HAP-1 (cell line): ENCODE results near the gene PDCD6IP.
"Not testable (repeated sequence)": the region's sequence is repeated elsewhere in the genome, so short reads cannot be mapped to it uniquely, and the experiment has no call there.

Experiments used
- DNase-seq, 2 experiments: peaks; one replicate each; pipeline ENCODE4 v3.0.0-alpha.2; 2016 to 2020; ENCODE audit warnings: low spot score in 2 of 2
- H3K27me3 ChIP-seq: fragments of 250-450 bp; sonication (Bioruptor Pico); 2 replicates; pipeline ENCODE4 v1.5.1; 2020; ENCODE audit warnings: low read depth, mild to moderate bottlenecking, moderate library complexity
- H3K36me3 ChIP-seq: fragments of 250-450 bp; sonication (Bioruptor Pico); replicated peaks from 2 replicates; pipeline ENCODE4 v1.5.1; 2020; ENCODE audit warnings: mild to moderate bottlenecking
- H3K4me1 ChIP-seq: fragments of 250-450 bp; sonication (Bioruptor Pico); 2 replicates; pipeline ENCODE4 v1.5.1; 2020; ENCODE audit warnings: mild to moderate bottlenecking
- H3K4me3 ChIP-seq: fragments of 250-450 bp; sonication (Bioruptor Pico); 2 replicates; pipeline ENCODE4 v1.5.1; 2020; ENCODE audit warnings: mild to moderate bottlenecking, moderate library complexity
- H3K9me3 ChIP-seq: fragments of 250-450 bp; sonication (Bioruptor Pico); 2 replicates; pipeline ENCODE4 v1.5.1; 2020; ENCODE audit warnings: mild to moderate bottlenecking, moderate library complexity
- in situ Hi-C: fragments of 300-500 bp; cut with MboI; formaldehyde crosslinking; loops from 3 replicates; pipeline ENCODE4 v1.14.3; 2020; ENCODE audit warnings: low sequenced_read_pairs, inconsistent platforms, mixed read lengths

The PDCD6IP gene

GRCh38 chr3:33798418-33799201 is at the start of gene PDCD6IP:
TSS of gene PDCD6IP (plus strand) at chr3:33798630. CDS start at chr3:33798729, 99 bp downstream.
- Histone ChIP-seq H3K9me3 (peaks cover under 1% of the 10 kb centered on the region; the same call in 1 of the 2 replicates), H3K36me3 (peaks cover 6% of the 10 kb centered on the region), H3K4me1 (peaks cover 19% of the 10 kb centered on the region), H3K27me3 (no peaks in the 10 kb centered on the region), H3K4me3 (peak within 1 kb of the TSS; percentile 90)
- DNase-seq: peak; percentile 88 to 96
- in situ Hi-C loops: loop anchor here (25.0 kb wide), 2 partner anchors 661 to 836 kb away; partner anchors contain the start of gene CCR4

GRCh38 chr3:33749546-33750210 is 48.8 kb upstream of the PDCD6IP start:
- H3K4me3 ChIP-seq: no peak overlapping the region
- no peaks in the 10 kb centered on the region for H3K27me3 ChIP-seq
- in situ Hi-C loops: no loop called here
- DNase-seq: no peak
- H3K4me1 ChIP-seq: no peaks in the 10 kb centered on the region
- peaks cover 10% of the 10 kb centered on the region for H3K9me3 ChIP-seq
- no peaks in the 10 kb centered on the region for H3K36me3 ChIP-seq

- Histone ChIP-seq H3K27me3 (no peaks in the 10 kb centered on the region), H3K9me3 (peaks cover 14% of the 10 kb centered on the region), H3K36me3 (no peaks in the 10 kb centered on the region), H3K4me3 (no peak overlapping the region), H3K4me1 (no peaks in the 10 kb centered on the region)
- no peak for DNase-seq
- in situ Hi-C loops: no loop called here
Observed at GRCh38 chr3:33750211-33750548, 48.2 kb upstream of the PDCD6IP start.

GRCh38 chr3:33751336-33751735 is 47.1 kb upstream of the PDCD6IP start:
- in situ Hi-C loops: no loop called here
- peaks cover 14% of the 10 kb centered on the region for H3K9me3 ChIP-seq
- H3K36me3 ChIP-seq: no peaks in the 10 kb centered on the region
- no peak for DNase-seq
- H3K27me3 ChIP-seq: no peaks in the 10 kb centered on the region
- H3K4me3 ChIP-seq: no peak overlapping the region
- no peaks in the 10 kb centered on the region for H3K4me1 ChIP-seq

- DNase-seq, in situ Hi-C loops, H3K4me1 ChIP-seq, H3K27me3 ChIP-seq, H3K4me3 ChIP-seq, H3K36me3 ChIP-seq: not testable (repeated sequence)
- H3K9me3 ChIP-seq: peaks cover 14% of the 10 kb centered on the region
Observed at GRCh38 chr3:33754391-33754790, 44.0 kb upstream of the PDCD6IP start.

GRCh38 chr3:33758281-33758680 is 40.1 kb upstream of the PDCD6IP start:
- no peaks in the 10 kb centered on the region for H3K4me1 ChIP-seq
- DNase-seq: no peak
- no peaks in the 10 kb centered on the region for H3K36me3 ChIP-seq
- H3K4me3 ChIP-seq: no peak overlapping the region
- no peaks in the 10 kb centered on the region for H3K27me3 ChIP-seq
- peaks cover 13% of the 10 kb centered on the region for H3K9me3 ChIP-seq
- in situ Hi-C loops: no loop called here

- Histone ChIP-seq H3K36me3 (no peaks in the 10 kb centered on the region), H3K4me3 (no peak overlapping the region), H3K4me1 (no peaks in the 10 kb centered on the region), H3K9me3 (peaks cover 10% of the 10 kb centered on the region), H3K27me3 (no peaks in the 10 kb centered on the region)
- DNase-seq: no peak
- in situ Hi-C loops: no loop called here
Observed at GRCh38 chr3:33758864-33759263, 39.6 kb upstream of the PDCD6IP start.

- Histone ChIP-seq H3K4me1 (no peaks in the 10 kb centered on the region), H3K9me3 (no peaks in the 10 kb centered on the region), H3K36me3 (no peaks in the 10 kb centered on the region), H3K27me3 (0 out of 2 replicates have a peak, but pooled peaks cover 3% of the 10 kb centered on the region), H3K4me3 (no peak overlapping the region)
- in situ Hi-C loops: no loop called here
- peak in 1 of 2 experiments; percentile 14 for DNase-seq
Observed at GRCh38 chr3:33768578-33769330, 29.7 kb upstream of the PDCD6IP start.

GRCh38 chr3:33773637-33774036 is 24.8 kb upstream of the PDCD6IP start:
- H3K4me3 ChIP-seq: no peak overlapping the region
- no peaks in the 10 kb centered on the region for H3K36me3 ChIP-seq
- no peaks in the 10 kb centered on the region for H3K27me3 ChIP-seq
- H3K9me3 ChIP-seq: no peaks in the 10 kb centered on the region
- no peaks in the 10 kb centered on the region for H3K4me1 ChIP-seq
- no peak for DNase-seq
- in situ Hi-C loops: no loop called here

GRCh38 chr3:33775363-33775762 is 23.1 kb upstream of the PDCD6IP start:
- H3K36me3 ChIP-seq: no peaks in the 10 kb centered on the region
- in situ Hi-C loops: loop anchor here (25.0 kb wide), 2 partner anchors 638 to 813 kb away; partner anchors contain the start of gene CCR4
- no peaks in the 10 kb centered on the region for H3K9me3 ChIP-seq
- H3K4me3 ChIP-seq: no peak overlapping the region
- no peak for DNase-seq
- peaks cover 5% of the 10 kb centered on the region for H3K4me1 ChIP-seq
- H3K27me3 ChIP-seq: no peaks in the 10 kb centered on the region

- H3K4me1 ChIP-seq: peaks cover 5% of the 10 kb centered on the region
- H3K9me3 ChIP-seq: no peaks in the 10 kb centered on the region
- H3K27me3 ChIP-seq: no peaks in the 10 kb centered on the region
- no peak for DNase-seq
- in situ Hi-C loops: loop anchor here (25.0 kb wide), 2 partner anchors 641 to 816 kb away; partner anchors contain the start of gene CCR4
- H3K4me3 ChIP-seq: no peak overlapping the region
- no peaks in the 10 kb centered on the region for H3K36me3 ChIP-seq
Observed at GRCh38 chr3:33777996-33778395, 20.4 kb upstream of the PDCD6IP start.

GRCh38 chr3:33779751-33780150 is 18.7 kb upstream of the PDCD6IP start:
- H3K4me1 ChIP-seq: peaks cover 5% of the 10 kb centered on the region
- DNase-seq: no peak
- in situ Hi-C loops: loop anchor here (10.0 to 25.0 kb wide), 3 partner anchors 145 to 817 kb away; partner anchors contain the start of gene CCR4
- H3K27me3 ChIP-seq: no peaks in the 10 kb centered on the region
- no peak overlapping the region for H3K4me3 ChIP-seq
- H3K36me3 ChIP-seq: no peaks in the 10 kb centered on the region
- no peaks in the 10 kb centered on the region for H3K9me3 ChIP-seq

- in situ Hi-C loops: loop anchor here (10.0 to 25.0 kb wide), 3 partner anchors 147 to 819 kb away; partner anchors contain the start of gene CCR4
Observed at GRCh38 chr3:33781413-33781812, 17.0 kb upstream of the PDCD6IP start.

More at GRCh38 chr3:33781413-33781812, 17.0 kb upstream of the PDCD6IP start:
- H3K4me1 ChIP-seq, H3K36me3 ChIP-seq, H3K27me3 ChIP-seq, H3K9me3 ChIP-seq, H3K4me3 ChIP-seq, DNase-seq: not testable (repeated sequence)
